K562 (cell line): ENCODE results near the gene CEND1. TPM values are rescaled to one million over a fixed set of nuclear protein-coding genes. Genes with fewer than 3 reads are reported as not detected.

Source experiments
- ARID3A ChIP-seq: IDR thresholded peaks from 2 replicates; pipeline ENCODE4 v1.6.1; 2012; ENCODE audit warnings: low read depth, low read length, improper control_type of control experiment, borderline replicate concordance
- CBX3 ChIP-seq, 2 experiments: IDR thresholded peaks; 1 replicate in 1 of 2; 2 replicates in 1 of 2; pipeline ENCODE4 v1.6.1; 2012; ENCODE audit warnings: inconsistent platforms in 2 of 2, low read length in 2 of 2, borderline replicate concordance in 1 of 2, control low read depth in 1 of 2
- FOXO4 ChIP-seq: fragments of 450-650 bp; formaldehyde crosslinking; IDR thresholded peaks from 2 replicates; pipeline ENCODE4 v1.4.0; 2020; ENCODE audit warnings: mild to moderate bottlenecking, moderate library complexity
- MGA ChIP-seq: fragments of 450-650 bp; IDR thresholded peaks from 2 replicates; pipeline ENCODE4 v1.6.1; 2016; ENCODE audit warnings: mild to moderate bottlenecking, moderate library complexity
- SMARCB1 ChIP-seq: IDR thresholded peaks from 2 replicates; pipeline ENCODE4 v1.6.1; 2011; ENCODE audit warnings: improper control_type of control experiment, low read depth; ENCODE audit not compliant: insufficient read length
- TOE1 ChIP-seq, 2 experiments: fragments of 450-650 bp in 1 of 2; sonication (generic) in 1 of 2; formaldehyde crosslinking in 1 of 2; IDR thresholded peaks; 2 replicates each; pipeline versions ENCODE4 v1.7.1 to v1.8.0; 2016 to 2022; ENCODE audit warnings: borderline replicate concordance in 2 of 2, mild to moderate bottlenecking in 2 of 2, antibody characterized with exemption in 1 of 2, inconsistent platforms in 1 of 2, low read depth in 1 of 2, missing genetic modification reagents in 1 of 2, moderate library complexity in 1 of 2
- ZBTB26 ChIP-seq: fragments of 450-650 bp; formaldehyde crosslinking; IDR thresholded peaks from 2 replicates; pipeline ENCODE4 v1.4.0; 2022; ENCODE audit warnings: missing genetic modification characterization
- ZNF197 ChIP-seq: fragments of 200-800 bp; sonication (Bioruptor generic); IDR thresholded peaks from 2 replicates; pipeline ENCODE4 v1.6.1; 2016; ENCODE audit warnings: low read depth, missing genetic modification characterization, missing compliant biosample characterization
- ZNF347 ChIP-seq: fragments of 450-650 bp; formaldehyde crosslinking; IDR thresholded peaks from 2 replicates; pipeline ENCODE4 v1.4.0; 2020; ENCODE audit warnings: low read depth, mild to moderate bottlenecking, moderate library complexity
- polyA plus RNA-seq, 8 experiments: library from polyadenylated mRNA; depleted of rRNA in 4 of 8; stranded (reverse) in 5 of 8; unstranded in 3 of 8; fragments of >200 nt; fragmentation: Nextera tagmentation in 2 of 8; fragmentation: Illumina TruSeq in 1 of 8; extraction: Ambion mirVana in 2 of 8; extraction: Trizol in 1 of 8; gene quantifications; 2 replicates each; pipeline versions ENCODE4 v1.2.1 to v1.2.3, GENCODE V29; 2011 to 2014; ENCODE audit warnings: inconsistent platforms in 1 of 8, missing spikeins in 1 of 8
- total RNA-seq, 7 experiments: library from RNA; depleted of rRNA in 6 of 7; stranded (reverse); fragments of >200 nt in 6 of 7; fragmentation: Illumina TruSeq in 2 of 7; extraction: Trizol in 2 of 7; gene quantifications; 2 replicates each; pipeline versions ENCODE4 v1.2.1 to v1.2.3, GENCODE V29; 2011 to 2021; ENCODE audit warnings: low replicate concordance in 1 of 7

CEND1 gene
- total and polyA plus RNA-seq, 9 of the 15 experiments (the other 6 are each of a cell fraction or from before 2014, with no cell fraction given) = 0.13 to 0.18 (median 0.16) TPM; not detected in 6

GRCh38 chr11:765025-765801, 24.7 kb downstream of the CEND1 start (continued):
- TF ChIP-seq MGA = no peak
- TF ChIP-seq ZBTB26 (CRISPR knock-in tag) = peak; percentile 57
- no peak for TF ChIP-seq ZNF197 (CRISPR knock-in tag)
- TF ChIP-seq ZNF347 (CRISPR knock-in tag) = no peak
- peak; percentile 23; the same call in 1 of the 2 replicates for TF ChIP-seq TOE1 (IDR thresholded peaks at IDR 0.05; ENCODE audit: borderline replicate concordance)
- no peak for TF ChIP-seq TOE1 (CRISPR knock-in tag; IDR thresholded peaks at IDR 0.05; ENCODE audit: borderline replicate concordance, low read depth)
- no peak for TF ChIP-seq SMARCB1
- TF ChIP-seq FOXO4 = peak; percentile 53; the same call in 1 of the 2 replicates
- TF ChIP-seq ARID3A = no peak
- TF ChIP-seq CBX3 (IDR thresholded peaks at IDR 0.05; ENCODE audit: borderline replicate concordance in 1 of 2, low read length in 2 of 2) = no peak
